ENCODE measurements around the gene CASS4.
"Not testable (repeated sequence)": the region's sequence is repeated elsewhere in the genome, so short reads cannot be mapped to it uniquely, and the experiment has no call there.

Gene CASS4

GRCh38 chr20:56411759-56412472 lies at the start of gene CASS4:
Gene CASS4 (plus strand): TSS chr20:56412260. CDS start chr20:56412459, 199 bp downstream.
- no peak for DNase-seq

DNA sequence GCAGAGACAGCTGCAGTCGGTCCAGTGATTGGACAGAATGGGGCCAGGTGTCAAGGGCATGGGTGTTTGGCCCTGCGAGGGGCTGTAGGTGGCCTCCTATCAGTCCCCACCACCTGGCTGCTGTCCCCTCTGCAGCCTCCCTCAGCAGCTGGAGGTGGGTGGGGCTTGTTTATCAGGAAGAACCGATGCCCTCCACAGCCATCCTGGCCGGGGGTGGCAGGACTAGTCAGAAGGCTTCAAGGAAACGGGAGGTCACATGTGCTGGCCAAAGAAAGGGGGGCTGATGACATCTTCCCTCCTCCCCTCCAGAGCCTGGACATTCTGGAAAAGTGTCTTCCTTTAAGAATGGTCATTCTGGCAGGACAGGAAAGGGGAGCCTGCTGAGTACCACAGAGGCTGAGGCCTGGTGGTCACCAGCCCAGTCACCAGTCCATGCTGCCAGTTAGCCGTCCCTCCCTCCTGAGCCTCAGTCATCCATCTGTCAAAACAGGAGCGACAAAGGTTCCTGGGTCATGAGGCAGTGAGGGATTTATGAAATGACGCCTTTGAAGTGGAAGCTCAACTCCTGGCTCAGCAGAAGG lies 49.1 kb upstream of the CASS4 start:
- no peak for DNase-seq

- no peak for DNase-seq
Measured at GRCh38 chr20:56363491-56363890, 48.6 kb upstream of the CASS4 start.

DNA sequence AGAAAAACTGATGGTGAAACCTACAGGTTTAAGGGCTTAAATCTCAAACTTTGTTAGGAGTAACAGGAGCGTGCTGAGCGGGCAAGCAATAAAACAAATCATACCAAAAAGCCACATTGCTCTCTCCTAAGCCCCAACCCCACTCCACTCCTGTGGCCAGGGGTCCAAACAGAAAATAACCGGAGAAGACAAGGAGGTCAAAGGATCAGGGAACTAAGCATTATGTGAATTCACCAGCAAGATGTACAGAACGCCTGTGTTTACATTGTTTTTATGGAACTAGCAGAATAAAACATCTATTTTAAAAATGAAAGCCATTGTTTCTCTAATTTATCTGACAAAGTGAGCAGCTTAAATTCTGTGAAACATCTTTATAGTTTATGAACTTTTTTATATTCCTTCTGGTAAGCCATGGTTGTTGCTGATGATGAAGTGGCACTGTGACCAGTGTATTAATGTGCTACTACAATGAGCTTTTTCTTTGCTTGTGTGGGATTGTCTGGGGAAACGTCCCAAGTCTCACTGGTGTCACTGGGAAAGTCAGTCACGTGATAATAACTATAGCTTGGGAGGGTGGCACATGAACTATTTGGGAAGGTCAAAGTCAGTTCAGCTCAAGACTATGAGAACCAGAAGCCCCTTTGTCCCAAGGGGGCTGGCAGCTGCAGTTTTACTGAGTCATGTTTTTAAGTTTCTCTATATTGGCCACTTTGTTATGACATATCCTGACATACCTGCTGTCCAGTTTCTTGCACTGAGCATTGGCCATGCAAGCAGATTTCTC lies 43.5 kb upstream of the CASS4 start:
- no peak for DNase-seq

GRCh38 chr20:56369179-56369578 lies 42.9 kb upstream of the CASS4 start:
- DNase-seq: no peak

DNA sequence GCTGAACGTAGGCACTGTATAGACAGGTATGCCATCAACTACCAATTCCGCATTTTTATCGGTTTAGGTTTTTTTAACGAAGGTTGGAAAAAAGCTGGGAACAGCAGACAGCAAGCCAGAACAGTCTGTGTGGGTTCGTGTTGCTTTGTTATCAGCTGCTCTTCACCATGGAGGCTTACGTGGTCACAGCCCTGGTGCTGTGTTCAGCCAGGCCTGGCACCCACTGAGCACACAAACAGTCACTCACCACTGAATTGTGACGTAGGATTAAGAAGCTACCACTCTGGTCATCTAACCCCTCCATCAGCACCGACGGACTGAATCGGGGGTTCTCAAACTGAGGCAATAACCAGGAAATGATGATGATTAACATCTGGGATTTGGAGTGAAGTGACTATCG lies 40.1 kb upstream of the CASS4 start:
- no peak for DNase-seq

GRCh38 chr20:56372850-56373249 lies 39.2 kb upstream of the CASS4 start:
- no peak for DNase-seq

DNA sequence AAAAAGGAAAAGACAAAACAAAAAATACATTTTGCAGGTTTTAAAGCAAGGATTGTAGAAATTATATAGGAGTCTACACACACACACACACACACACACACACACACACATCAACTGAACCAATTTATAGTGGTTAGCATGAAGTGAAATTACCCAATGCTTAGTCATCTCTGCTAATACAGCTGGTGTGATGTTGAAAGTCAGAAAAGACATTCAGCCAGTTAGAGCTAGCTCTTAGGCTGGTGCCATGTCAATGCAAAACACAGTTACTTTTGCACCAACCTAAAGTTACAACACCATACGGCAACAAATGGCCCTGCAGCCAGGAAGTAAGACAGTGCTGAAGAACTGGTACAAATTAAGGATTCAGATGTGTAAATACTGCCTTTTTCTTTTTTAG lies 38.1 kb upstream of the CASS4 start:
- no peak for DNase-seq

DNA sequence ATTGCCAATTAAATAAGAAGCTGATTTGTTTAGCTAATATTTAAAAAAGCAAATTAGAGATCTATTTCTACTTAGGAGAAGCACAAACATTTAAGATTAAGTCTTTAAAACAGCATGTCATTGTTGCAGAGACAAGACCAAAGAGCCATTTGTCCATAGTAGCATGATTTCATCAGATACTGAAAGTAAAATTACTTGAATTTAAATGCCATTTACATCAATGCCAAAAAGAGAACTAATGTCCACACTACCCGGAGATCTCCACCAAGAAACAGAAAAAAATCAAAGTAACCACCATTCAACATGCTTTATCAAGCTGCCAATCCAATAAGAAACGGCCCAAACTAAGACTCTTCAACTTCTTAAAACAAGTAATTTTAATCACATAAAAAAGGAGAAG lies 35.7 kb upstream of the CASS4 start:
- no peak for DNase-seq

GRCh38 chr20:56378386-56378785 lies 33.7 kb upstream of the CASS4 start:
- no peak for DNase-seq

DNA sequence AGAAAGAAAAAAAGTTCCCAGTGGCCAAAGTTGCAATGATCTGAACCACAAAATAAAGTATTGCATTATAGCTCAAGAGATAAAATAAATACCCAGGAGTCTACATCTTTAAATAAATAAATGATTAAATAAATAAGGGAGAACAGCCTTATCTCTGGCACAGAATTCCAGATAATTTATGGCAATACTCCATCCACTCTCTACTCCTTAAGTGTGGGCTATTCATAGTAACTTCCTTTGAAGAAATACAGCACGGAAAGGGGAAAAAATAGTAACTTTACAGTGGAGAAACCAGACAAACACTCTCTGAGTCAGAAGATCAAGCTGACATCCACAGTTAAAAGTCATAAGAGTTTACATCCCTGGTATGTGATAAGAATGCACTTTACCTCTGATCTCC lies 31.7 kb upstream of the CASS4 start:
- DNase-seq: no peak

DNA sequence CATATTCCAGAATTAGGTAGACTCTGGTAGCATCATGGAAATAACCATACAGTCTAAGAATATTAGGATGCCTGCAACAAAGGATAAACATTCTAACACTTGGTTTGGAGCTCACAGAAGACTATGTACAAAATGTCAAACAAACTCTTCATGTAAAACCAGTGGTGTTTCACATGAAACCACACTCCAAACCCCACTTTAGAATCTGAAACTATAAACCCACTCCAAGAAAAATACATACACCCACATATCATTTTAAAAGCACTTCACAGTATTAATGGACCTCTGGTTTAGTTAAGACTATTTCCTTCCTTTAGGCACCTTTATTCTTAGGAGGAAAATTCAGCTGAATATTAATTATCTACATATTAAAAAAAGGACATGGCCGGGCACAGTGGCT lies 30.6 kb upstream of the CASS4 start:
- no peak for DNase-seq

GRCh38 chr20:56382696-56383095 lies 29.4 kb upstream of the CASS4 start:
- DNase-seq: no peak

- DNase-seq: no peak
Measured at GRCh38 chr20:56383334-56383733, 28.7 kb upstream of the CASS4 start.

- no peak for DNase-seq
Measured at GRCh38 chr20:56385130-56385529, 26.9 kb upstream of the CASS4 start.

DNA sequence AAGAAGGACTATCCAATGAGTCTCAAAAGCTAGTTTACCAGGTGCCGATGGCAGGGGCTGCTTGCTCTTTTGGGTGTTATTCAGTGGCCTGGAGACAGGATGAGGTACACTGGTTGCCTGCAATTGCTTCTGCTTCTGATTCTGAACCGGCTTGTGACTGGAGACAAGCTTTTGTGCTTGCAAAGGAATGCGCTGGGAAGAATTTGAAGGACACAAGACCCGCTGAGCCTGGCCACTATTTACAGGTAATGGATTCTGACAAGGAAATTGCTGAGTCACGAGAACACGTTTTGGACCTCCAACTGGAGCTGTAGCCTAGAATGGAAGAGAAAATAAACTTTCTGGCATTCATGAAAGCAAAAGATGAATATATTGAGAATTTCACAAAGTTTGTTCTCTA lies 25.8 kb upstream of the CASS4 start:
- DNase-seq: no peak

- no peak for DNase-seq
Measured at GRCh38 chr20:56388882-56389281, 23.2 kb upstream of the CASS4 start.

- DNase-seq: no peak
Measured at GRCh38 chr20:56389807-56390206, 22.3 kb upstream of the CASS4 start.

DNA sequence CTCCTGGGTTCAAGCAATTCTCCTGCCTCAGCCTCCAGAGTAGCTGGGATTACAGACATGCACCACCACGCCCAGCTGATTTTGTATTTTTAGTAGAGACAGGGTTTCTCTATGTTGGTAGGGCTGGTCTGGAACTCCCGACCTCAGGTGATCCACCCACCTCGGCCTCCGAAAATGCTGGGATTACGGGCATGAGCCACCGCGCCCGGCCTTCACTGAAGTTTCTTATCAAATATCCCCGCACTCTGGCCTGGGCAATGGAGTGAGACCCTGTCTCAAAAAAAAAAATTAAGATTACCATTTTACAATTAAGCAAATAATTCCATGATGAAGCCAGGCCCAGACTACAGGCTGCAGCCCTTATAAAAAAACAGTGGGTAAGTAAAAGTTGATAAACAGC lies 21.7 kb upstream of the CASS4 start:
- not testable (repeated sequence) for DNase-seq

GRCh38 chr20:56391037-56391436 lies 21.0 kb upstream of the CASS4 start:
- DNase-seq: no peak

GRCh38 chr20:56391596-56392131 lies 20.4 kb upstream of the CASS4 start:
- DNase-seq: no peak

GRCh38 chr20:56392132-56392880 lies 19.8 kb upstream of the CASS4 start, which contains the start of the genes AURKA and CSTF1:
Gene AURKA (minus strand): TSS chr20:56392215. CDS start chr20:56388197, 4,018 bp downstream.
Gene CSTF1 (plus strand): TSS chr20:56392645. CDS start chr20:56395553, 2,908 bp downstream.
- DNase-seq: peak; percentile 97
